GM20000 (cell line): Measurements from ENCODE around the gene C3orf20.
A peak's percentile ranks its signal among the peaks of the same experiment; 100 is the strongest.

Source experiments
- DNase-seq: peaks from one replicate; pipeline ENCODE4 v3.0.0; 2012; ENCODE audit warnings: low spot score
- TF ChIP-seq, protein P1 (sequence below): IDR thresholded peaks from 2 replicates; pipeline ENCODE4 v1.5.1; 2012; ENCODE audit warnings: mild to moderate bottlenecking, control low read depth; ENCODE audit errors: extremely low read depth, missing control alignments

Gene C3orf20

DNA sequence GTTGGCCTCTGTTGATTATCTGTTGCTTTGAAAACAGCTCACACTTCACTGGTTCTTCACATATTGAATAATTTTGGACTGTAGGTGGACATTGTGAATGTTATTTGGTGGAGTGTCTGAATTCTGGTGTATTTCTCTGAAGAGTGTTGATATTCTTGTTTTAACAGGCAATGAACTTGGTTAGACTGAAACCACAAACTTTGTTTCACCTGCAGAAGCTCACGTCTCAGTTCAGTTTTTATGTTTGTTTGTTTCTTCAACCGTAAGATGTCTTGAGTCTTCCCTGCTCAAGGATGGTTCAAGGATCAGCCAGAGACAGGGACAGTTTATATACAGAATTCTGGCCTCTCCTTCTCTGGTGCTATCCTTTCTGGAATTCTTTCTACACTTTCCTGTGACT is 43.6 kb downstream of the C3orf20 start:
- DNase-seq, result peak; percentile 22
- TF ChIP-seq, protein P1, sequence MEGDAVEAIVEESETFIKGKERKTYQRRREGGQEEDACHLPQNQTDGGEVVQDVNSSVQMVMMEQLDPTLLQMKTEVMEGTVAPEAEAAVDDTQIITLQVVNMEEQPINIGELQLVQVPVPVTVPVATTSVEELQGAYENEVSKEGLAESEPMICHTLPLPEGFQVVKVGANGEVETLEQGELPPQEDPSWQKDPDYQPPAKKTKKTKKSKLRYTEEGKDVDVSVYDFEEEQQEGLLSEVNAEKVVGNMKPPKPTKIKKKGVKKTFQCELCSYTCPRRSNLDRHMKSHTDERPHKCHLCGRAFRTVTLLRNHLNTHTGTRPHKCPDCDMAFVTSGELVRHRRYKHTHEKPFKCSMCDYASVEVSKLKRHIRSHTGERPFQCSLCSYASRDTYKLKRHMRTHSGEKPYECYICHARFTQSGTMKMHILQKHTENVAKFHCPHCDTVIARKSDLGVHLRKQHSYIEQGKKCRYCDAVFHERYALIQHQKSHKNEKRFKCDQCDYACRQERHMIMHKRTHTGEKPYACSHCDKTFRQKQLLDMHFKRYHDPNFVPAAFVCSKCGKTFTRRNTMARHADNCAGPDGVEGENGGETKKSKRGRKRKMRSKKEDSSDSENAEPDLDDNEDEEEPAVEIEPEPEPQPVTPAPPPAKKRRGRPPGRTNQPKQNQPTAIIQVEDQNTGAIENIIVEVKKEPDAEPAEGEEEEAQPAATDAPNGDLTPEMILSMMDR, result no peak

GRCh38 chr3:14719006-14719405 is 44.1 kb downstream of the C3orf20 start:
- TF ChIP-seq, protein P1, result no peak
- DNase-seq, result no peak

- TF ChIP-seq, protein P1, result no peak
- DNase-seq, result no peak
These were observed 46.4 kb downstream of the C3orf20 start for GRCh38 chr3:14721126-14721864.

- TF ChIP-seq, protein P1, result no peak
These were observed 50.1 kb downstream of the C3orf20 start for GRCh38 chr3:14725013-14725412.

GRCh38 chr3:14725564-14726440 is 50.9 kb downstream of the C3orf20 start:
- no peak for DNase-seq
- TF ChIP-seq, protein P1, result no peak

More at GRCh38 chr3:14725013-14725412, 50.1 kb downstream of the C3orf20 start:
- DNase-seq, result no peak

DNA sequence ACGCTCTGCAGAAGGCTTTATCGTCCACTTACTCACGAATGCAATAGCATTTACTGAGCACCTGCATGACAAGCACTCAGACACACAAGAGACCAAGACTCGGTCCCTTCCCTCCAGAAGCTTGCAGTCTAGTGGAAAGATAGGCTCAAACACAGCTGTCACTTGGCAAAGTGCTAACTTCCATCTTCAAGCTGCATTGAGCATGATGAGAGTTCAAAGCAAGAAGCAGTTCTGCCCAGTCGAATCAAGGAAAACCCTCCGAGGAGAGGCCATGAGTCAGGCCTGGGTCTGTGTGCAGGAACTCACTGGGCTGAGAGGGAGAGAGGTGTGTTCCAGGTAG is 51.5 kb downstream of the C3orf20 start:
- TF ChIP-seq, protein P1, result no peak
- no peak for DNase-seq

- DNase-seq, result no peak
- TF ChIP-seq, protein P1, result no peak
These were observed 53.2 kb downstream of the C3orf20 start for GRCh38 chr3:14728113-14728512.
